Activated T-helper 1 cell treated with Interleukin-2 at 50 U/mL for 16 hours (primary cell): ENCODE results near the gene PTPRT.
A peak's percentile ranks its signal among the peaks of the same experiment; 100 is the strongest.
"Not testable (repeated sequence)": the region's sequence is repeated elsewhere in the genome, so short reads cannot be mapped to it uniquely, and the experiment has no call there.

Experiments
- DNase-seq: peaks from one replicate; pipeline ENCODE4 v3.0.0-alpha.2; 2020; ENCODE audit warnings: low read depth

PTPRT gene

GRCh38 chr20:43187476-43188233 lies 2.1 kb downstream of the PTPRT start:
- peak; percentile 17 for DNase-seq

GRCh38 chr20:43186312-43186711 lies 3.4 kb downstream of the PTPRT start:
- no peak for DNase-seq

GRCh38 chr20:43185901-43186300 lies 3.8 kb downstream of the PTPRT start:
- DNase-seq: no peak

GRCh38 chr20:43183536-43184070 lies 6.1 kb downstream of the PTPRT start:
- DNase-seq: no peak

GRCh38 chr20:43178080-43178479 lies 11.6 kb downstream of the PTPRT start:
- DNase-seq: no peak

GRCh38 chr20:43176726-43177125 lies 13.0 kb downstream of the PTPRT start:
- DNase-seq: no peak

GRCh38 chr20:43171930-43172329 lies 17.8 kb downstream of the PTPRT start:
- no peak for DNase-seq

- no peak for DNase-seq
Observed at GRCh38 chr20:43170771-43171170, 18.9 kb downstream of the PTPRT start.

- DNase-seq: no peak
Observed at GRCh38 chr20:43167615-43168014, 22.1 kb downstream of the PTPRT start.

GRCh38 chr20:43167021-43167420 lies 22.7 kb downstream of the PTPRT start:
- no peak for DNase-seq

GRCh38 chr20:43165611-43166010 lies 24.1 kb downstream of the PTPRT start:
- no peak for DNase-seq

GRCh38 chr20:43164736-43165135 lies 25.0 kb downstream of the PTPRT start:
- not testable (repeated sequence) for DNase-seq

GRCh38 chr20:43161716-43162115 lies 28.0 kb downstream of the PTPRT start:
- no peak for DNase-seq

- DNase-seq: no peak
Observed at GRCh38 chr20:43160941-43161340, 28.8 kb downstream of the PTPRT start.

GRCh38 chr20:43159994-43160393 lies 29.7 kb downstream of the PTPRT start:
- no peak for DNase-seq

GRCh38 chr20:43155366-43156100 lies 34.2 kb downstream of the PTPRT start:
- no peak for DNase-seq

GRCh38 chr20:43151901-43152300 lies 37.8 kb downstream of the PTPRT start:
- no peak for DNase-seq

- no peak for DNase-seq
Observed at GRCh38 chr20:43151256-43151655, 38.5 kb downstream of the PTPRT start.

GRCh38 chr20:43140726-43141125 lies 49.0 kb downstream of the PTPRT start:
- no peak for DNase-seq

GRCh38 chr20:43138061-43138770 lies 51.5 kb downstream of the PTPRT start:
- no peak for DNase-seq

GRCh38 chr20:43137160-43137559 lies 52.5 kb downstream of the PTPRT start:
- no peak for DNase-seq

- DNase-seq: no peak
Observed at GRCh38 chr20:43124241-43124640, 65.5 kb downstream of the PTPRT start.

- no peak for DNase-seq
Observed at GRCh38 chr20:43123180-43123579, 66.5 kb downstream of the PTPRT start.
